NAMALWA (cell line): ENCODE measurements around the gene PACS1.
"Not testable (repeated sequence)": the region's sequence is repeated elsewhere in the genome, so short reads cannot be mapped to it uniquely, and the experiment has no call there.

Source experiments
- DNase-seq: peaks from one replicate; pipeline ENCODE4 v3.0.0-alpha.2; 2015; ENCODE audit warnings: low spot score

PACS1 gene

GRCh38 chr11:66253081-66253480, 183.0 kb downstream of the PACS1 start:
- DNase-seq: not testable (repeated sequence)

GRCh38 chr11:66258473-66258893, 188.4 kb downstream of the PACS1 start:
- no peak for DNase-seq

DNA sequence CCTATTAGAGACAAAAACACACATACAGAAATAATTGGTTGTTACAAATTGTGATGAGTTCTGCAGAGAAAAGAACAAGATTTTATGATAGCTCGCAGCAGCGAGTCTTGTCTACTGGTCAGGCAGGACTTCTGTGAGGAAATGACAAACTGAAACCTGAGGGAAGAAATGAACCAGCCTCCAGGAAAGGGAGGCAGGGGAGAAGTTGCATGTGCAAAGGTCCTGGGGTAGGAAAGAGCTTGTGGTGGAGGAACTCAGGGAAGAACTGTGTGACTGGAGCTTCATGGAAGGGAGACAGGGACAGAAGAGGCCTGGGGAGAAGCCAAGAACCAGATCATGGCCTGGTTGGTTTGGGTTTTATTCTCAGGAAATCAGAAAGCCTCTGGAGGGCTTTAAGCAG, 189.2 kb downstream of the PACS1 start:
- DNase-seq: no peak

DNA sequence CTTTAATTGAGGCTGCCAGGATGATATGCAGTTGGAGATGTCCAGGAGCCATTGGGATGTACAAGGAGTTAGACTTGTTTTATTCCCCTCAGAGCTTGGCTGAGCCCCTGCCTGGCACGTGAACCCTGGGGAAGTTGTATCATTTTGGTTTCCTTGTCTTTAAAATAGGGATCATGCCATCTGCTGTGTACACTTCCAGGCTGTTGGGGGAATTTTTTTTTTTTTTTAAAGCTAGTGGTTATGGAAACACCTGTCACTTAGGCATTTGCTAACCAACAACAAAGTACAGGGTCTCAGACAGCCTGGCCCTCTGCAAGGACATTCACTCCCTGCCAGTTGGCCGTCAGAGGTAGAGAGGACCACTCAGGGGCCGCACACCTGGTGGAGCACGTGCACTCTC, 189.9 kb downstream of the PACS1 start:
- no peak for DNase-seq

DNA sequence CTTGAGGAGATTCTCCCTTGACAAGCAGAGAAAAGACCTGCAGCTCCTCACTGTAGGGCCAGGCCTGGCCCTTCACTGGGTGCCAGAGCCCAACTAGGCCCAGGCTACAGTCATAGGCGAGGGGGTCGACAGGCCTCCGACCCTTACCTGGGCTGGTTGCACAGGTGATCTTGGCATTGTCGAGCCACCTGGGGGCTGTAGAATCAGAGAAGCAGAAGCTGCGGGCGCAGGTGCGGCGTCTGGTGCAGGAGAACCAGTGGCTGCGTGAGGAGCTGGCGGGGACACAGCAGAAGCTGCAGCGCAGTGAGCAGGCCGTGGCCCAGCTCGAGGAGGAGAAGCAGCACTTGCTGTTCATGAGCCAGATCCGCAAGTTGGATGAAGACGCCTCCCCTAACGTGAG, 191.5 kb downstream of the PACS1 start:
- no peak for DNase-seq

GRCh38 chr11:66262191-66262590, 192.1 kb downstream of the PACS1 start:
- no peak for DNase-seq

DNA sequence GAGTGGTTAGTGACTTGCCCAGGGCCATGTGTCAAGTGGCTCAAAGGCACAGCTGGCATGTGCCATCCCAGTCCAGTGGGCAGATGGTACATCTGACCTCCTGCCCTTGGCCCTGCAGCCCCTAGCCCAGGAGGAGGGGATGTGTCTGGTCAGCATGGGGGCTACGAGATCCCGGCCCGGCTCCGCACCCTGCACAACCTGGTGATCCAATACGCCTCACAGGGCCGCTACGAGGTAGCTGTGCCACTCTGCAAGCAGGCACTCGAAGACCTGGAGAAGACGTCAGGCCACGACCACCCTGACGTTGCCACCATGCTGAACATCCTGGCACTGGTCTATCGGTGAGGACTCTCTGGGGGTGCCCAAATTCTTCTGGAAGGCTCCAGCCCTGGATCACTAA, 192.6 kb downstream of the PACS1 start:
- DNase-seq: no peak

- no peak for DNase-seq
Measured at GRCh38 chr11:66263231-66263630, 193.2 kb downstream of the PACS1 start.

DNA sequence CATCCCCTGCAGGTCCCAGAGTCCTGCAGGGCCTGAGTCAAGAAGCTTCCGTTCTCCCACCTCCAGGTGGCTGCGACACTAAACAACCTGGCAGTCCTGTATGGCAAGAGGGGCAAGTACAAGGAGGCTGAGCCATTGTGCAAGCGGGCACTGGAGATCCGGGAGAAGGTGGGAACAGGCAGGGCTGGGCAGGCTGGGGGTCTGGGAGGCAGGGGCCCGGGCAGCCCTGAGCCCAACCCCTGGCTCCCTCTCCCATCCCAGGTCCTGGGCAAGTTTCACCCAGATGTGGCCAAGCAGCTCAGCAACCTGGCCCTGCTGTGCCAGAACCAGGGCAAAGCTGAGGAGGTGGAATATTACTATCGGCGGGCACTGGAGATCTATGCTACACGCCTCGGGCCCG, 193.7 kb downstream of the PACS1 start:
- DNase-seq: no peak

DNA sequence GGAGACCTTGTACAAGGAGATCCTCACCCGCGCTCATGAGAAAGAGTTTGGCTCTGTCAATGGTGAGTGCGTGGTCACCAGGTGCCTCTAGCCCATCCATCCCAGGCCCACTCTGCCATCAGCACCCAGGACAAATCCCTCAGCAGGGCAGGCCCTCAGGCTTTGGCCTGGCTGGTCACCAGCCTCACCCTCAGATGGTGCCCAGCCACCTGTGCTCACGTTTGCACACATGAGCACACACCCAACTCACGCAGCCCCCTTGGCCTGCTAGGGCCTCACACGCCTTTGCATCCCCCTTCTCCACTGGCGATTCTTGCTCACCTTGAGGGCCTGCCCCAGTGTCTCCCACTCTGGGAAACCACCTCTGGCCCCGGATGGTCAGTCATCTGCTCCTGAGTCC, 194.3 kb downstream of the PACS1 start:
- DNase-seq: no peak

DNA sequence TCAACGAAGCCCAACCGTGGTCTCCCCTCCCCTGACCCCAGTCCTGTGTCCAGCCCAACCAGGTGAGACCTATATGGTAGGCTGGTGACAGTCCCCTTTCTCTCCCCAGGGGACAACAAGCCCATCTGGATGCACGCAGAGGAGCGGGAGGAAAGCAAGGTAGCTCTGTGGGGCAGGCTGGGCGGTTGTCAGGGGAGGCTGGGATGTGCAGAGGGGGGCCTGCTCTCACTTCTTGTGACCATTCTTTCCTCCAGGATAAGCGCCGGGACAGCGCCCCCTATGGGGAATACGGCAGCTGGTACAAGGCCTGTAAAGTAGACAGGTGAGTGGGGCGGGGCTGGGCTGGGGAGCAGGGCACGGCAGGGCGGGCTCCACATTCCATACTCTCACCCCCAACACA, 194.8 kb downstream of the PACS1 start:
- DNase-seq: peak; percentile 41

DNA sequence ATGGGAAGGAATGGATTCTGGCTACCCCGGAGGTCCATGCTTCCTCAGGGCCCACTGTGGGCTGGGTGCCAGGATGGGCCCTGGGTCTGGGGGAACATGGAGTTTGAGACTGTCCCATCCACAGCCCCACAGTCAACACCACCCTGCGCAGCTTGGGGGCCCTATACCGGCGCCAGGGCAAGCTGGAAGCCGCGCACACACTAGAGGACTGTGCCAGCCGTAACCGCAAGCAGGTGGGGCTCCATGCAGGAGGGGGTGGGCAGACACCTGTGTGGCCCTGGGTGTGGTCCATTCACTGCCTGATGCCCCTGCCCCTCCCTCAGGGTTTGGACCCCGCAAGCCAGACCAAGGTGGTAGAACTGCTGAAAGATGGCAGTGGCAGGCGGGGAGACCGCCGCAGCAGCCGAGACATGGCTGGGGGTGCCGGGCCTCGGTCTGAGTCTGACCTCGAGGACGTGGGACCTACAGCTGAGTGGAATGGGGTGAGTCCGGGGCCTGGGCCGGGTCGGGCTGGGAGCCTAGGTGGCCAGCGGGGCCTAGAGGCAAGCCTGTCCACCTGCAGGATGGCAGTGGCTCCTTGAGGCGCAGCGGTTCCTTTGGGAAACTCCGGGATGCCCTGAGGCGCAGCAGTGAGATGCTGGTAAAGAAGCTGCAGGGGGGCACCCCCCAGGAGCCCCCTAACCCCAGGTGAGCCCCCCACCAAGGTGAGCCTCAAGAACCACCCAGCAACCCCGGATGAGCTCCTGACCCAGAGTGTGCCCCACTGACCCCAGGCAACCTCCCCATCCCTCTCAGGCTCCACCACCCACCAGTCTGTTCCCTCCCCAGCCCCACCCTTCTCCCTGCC, 195.7 kb downstream of the PACS1 start:
- no peak for DNase-seq

- DNase-seq: no peak
Measured at GRCh38 chr11:66266378-66267038, 196.4 kb downstream of the PACS1 start.

DNA sequence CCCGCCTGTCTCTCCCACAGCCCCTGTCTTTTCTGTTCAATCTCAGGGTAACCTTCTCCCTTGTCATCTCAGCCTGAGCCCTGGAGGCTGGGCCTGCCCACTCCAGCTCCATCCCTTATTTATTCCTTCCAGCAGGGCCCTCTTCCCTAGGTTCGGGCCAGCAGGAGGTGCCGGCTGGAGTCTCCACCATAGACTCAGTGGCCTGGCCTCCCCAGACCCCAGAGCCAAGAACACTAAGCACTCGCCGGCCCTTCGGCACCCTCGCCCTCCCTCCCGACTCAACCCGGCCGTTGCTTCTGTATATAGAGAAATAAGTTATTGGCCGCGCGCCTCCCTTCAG, 196.9 kb downstream of the PACS1 start:
- DNase-seq: no peak

DNA sequence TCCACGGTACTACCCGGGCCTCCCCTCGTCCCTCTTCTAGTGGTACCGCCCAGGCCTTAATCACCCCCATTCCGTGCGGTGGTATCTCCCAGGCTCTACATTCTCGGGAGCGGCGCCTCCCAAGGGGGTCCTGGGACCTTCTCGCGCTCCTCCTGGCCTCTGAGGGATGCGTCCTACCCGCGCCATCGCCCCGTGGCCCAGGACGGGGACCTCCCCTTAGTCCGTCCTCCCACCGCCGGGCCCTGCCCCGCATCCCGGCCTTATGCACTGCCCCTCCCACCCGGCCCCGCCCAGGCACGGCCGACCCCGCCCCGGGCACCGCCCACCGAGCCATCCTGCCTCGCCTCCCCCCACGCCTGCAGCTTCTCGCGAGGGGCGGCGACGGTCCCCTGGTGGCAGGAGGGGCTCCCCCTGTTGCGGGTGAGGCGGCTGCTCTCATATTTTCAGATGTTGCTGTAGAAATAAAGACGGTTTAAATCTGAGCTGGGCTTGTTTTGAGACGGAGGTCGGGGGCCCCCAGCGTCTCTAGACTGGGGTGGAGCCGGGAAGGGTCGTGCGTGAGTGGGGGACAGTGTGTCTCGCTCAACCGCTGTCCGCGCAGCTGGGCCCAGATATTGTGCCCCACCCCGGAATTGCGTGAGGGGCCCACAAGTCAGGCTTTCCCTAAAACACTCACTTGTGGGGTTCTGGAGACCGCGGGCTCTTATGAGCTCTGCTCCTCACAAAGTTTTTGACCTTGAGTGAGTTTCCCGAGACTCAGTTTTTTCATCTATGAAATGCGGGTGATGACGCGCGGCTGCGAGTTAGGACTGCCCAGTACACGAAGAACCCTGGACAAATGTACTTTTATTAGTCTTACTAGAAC, 197.5 kb downstream of the PACS1 start:
- DNase-seq: peak; percentile 92

GRCh38 chr11:66268244-66268951, 198.3 kb downstream of the PACS1 start, which contains the start of gene RAB1B:
RAB1B (plus strand) TSS chr11:66268639; CDS start chr11:66268680, 41 bp downstream.
- DNase-seq: peak; percentile 100

DNA sequence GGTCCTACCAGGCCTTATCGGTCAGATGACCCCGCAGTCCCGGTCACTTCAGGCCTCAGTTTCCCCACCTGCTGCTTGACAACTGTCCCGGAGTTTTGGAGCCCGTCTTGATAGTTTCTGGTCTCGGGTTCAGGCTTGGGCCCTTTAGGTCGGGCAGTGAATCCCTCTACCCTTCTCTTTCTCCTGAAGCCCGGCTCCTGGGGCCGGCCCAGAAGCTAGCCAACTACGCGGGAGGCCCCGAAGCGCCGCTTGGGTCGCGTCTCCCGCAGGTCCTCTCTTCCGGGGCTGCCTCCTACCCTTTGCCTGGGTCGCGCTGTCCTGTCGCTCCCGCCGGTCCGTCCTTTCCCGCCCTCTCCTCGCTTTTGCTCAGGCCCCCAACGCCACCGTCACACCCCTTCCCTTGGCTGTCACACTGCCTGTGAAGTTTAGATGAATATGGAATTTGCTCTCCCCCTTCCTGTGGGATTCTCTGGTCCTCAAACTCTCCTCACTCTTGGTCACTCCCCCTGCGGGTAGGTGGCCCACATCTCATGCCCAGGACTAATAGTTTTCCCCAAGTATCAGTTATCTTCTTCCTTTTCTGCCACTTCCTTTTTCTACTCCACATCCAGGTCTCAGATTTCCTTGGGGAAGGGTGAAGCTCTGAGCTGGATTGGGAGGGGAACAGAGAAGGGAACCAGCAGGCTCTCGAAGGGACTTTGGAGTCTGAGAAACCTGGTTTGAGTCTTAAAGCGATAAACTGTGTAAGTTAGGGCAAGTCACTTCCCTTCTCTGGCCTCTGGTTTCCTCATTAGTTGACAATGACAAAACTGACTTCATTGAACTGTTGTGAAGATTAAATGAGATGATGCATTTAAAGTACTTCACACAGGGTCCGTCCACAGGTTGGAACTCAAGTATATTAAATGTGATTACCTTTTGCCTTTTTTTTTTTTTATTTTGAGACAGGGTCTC, 199.2 kb downstream of the PACS1 start:
- peak; percentile 57 for DNase-seq

- DNase-seq: no peak
Measured at GRCh38 chr11:66271816-66272215, 201.7 kb downstream of the PACS1 start.

DNA sequence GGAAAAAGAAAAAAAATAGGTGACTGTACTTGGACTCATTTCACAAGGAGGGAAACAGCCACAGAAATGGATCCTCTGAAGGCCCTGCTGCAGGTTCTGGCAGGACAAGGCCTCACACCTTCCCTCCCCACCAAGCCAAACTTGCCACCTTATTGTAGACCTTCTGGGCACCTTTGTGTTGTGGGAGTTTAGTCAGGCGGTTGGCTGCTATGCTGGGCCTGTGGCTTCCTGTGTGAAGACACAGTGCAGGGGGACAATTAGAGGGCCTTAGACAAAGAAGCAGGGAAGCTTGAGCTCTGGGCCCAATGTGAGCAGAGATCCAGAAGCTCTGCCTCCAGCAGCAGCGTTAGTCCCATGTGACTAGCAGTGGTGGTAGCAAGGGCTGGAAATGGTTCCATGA, 202.5 kb downstream of the PACS1 start:
- DNase-seq: no peak

GRCh38 chr11:66274219-66274618, 204.1 kb downstream of the PACS1 start:
- no peak for DNase-seq

DNA sequence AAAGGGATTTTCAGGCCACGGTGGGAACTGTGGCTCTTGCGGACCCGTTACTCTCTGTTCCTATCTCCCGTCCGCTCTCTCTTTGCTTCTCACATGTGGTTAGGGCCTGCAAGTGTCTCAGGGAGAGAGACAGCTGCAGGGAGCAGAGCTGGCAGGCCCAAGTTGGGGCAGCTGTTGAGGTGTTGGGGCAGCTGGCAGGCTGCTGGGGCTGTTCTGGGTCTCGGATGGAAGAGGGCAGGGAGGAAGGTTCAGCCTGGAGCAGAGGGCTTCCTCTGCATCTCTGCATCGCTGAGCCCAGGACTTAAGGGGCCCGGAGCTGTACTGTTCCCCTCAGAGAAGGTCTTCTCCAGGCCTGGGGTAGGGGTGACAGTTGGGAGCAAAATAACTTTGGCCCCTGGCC, 205.3 kb downstream of the PACS1 start:
- DNase-seq: no peak
